GM19240 (cell line): Measurements from ENCODE around the gene ADARB1.

Experiments
- DNase-seq: peaks from one replicate; pipeline ENCODE4 v3.0.0; 2011; ENCODE audit warnings: low spot score; ENCODE audit not compliant: insufficient read length

The ADARB1 gene

GRCh38 chr21:45054927-45055612 lies 19.3 kb upstream of the ADARB1 start:
- DNase-seq = no peak

- no peak for DNase-seq
These were observed 18.5 kb upstream of the ADARB1 start for GRCh38 chr21:45055861-45056260.

- DNase-seq = no peak
These were observed 18.0 kb upstream of the ADARB1 start for GRCh38 chr21:45056296-45056904.

- DNase-seq = no peak
These were observed 17.3 kb upstream of the ADARB1 start for GRCh38 chr21:45056917-45057560.

GRCh38 chr21:45057886-45058285 lies 16.5 kb upstream of the ADARB1 start:
- no peak for DNase-seq

- DNase-seq = no peak
These were observed 15.3 kb upstream of the ADARB1 start for GRCh38 chr21:45059121-45059520.

GRCh38 chr21:45060089-45060488 lies 14.3 kb upstream of the ADARB1 start:
- DNase-seq = no peak

- no peak for DNase-seq
These were observed 13.6 kb upstream of the ADARB1 start for GRCh38 chr21:45060675-45061311.

- no peak for DNase-seq
These were observed 10.3 kb upstream of the ADARB1 start for GRCh38 chr21:45064091-45064490.

GRCh38 chr21:45064618-45065399 lies 9.6 kb upstream of the ADARB1 start:
- no peak for DNase-seq

- no peak for DNase-seq
These were observed 6.7 kb upstream of the ADARB1 start for GRCh38 chr21:45067462-45068285.

- DNase-seq = no peak
These were observed 5.3 kb upstream of the ADARB1 start for GRCh38 chr21:45069085-45069484.

GRCh38 chr21:45069711-45070110 lies 4.7 kb upstream of the ADARB1 start:
- no peak for DNase-seq

- no peak for DNase-seq
These were observed 3.1 kb upstream of the ADARB1 start for GRCh38 chr21:45071078-45071873.

- no peak for DNase-seq
These were observed 2.3 kb upstream of the ADARB1 start for GRCh38 chr21:45071874-45072737.

- no peak for DNase-seq
These were observed 1.6 kb upstream of the ADARB1 start for GRCh38 chr21:45072738-45073300.

- no peak for DNase-seq
These were observed 906 bp upstream of the ADARB1 start for GRCh38 chr21:45073301-45074047.
